NCI-H187 treated with DMSO at 0.1 percent for 48 hours (cell line): ENCODE results near the gene HMGXB3.
"Not testable (repeated sequence)": the region's sequence is repeated elsewhere in the genome, so short reads cannot be mapped to it uniquely, and the experiment has no call there.

Experiments used
- DNase-seq: peaks from one replicate; lab custom pipeline; 2025; lab: John Stamatoyannopoulos, UW

HMGXB3 gene

GRCh38 chr5:150068961-150069645 lies 68.6 kb downstream of the HMGXB3 start:
- no peak for DNase-seq

DNA sequence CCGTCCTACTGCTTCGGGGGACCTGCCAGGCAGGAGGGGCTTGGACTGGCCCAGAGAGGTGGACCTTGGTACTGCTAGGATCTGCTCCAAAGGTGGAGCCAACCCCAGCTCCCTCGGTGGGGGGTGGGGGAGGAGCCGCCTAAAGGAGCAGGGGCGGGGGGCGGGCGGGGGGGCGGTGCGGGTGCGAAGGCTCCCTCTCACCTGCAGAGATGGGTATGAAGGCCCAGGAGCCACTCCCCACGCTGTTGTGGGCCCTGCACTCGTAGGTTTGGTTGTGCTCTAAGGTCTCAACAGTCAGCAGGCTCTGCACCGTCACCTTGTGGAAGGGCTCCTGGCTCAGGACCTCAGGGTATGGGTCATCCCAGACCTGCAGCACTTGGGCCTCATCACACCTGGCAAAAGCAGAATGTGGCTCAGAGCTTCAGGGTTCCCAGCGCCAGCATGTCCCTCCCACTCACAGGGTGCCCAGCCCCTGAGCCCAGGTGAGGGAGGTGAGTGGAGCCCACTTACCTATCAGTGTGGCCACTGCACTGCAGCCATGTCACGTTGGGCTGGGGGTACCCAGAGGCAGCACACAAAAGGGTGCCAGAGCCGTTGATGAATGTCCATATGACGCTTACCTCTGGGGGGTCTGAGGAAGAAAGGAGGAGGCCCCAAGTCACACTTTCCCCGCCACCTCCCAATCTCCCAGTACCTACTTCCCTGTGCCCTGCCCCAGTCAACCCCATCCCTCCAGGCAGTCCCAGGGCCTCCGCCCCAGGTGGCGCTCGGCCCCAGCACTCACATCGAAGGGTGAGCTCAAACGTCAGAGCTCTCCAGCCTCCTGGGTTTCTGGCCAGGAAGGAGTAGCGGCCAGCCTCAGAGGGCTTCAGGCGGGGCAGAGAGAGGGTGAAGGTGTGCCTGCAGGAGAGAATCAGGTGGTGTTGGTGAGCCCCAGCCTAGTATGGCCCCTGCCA lies 69.4 kb downstream of the HMGXB3 start:
- no peak for DNase-seq

DNA sequence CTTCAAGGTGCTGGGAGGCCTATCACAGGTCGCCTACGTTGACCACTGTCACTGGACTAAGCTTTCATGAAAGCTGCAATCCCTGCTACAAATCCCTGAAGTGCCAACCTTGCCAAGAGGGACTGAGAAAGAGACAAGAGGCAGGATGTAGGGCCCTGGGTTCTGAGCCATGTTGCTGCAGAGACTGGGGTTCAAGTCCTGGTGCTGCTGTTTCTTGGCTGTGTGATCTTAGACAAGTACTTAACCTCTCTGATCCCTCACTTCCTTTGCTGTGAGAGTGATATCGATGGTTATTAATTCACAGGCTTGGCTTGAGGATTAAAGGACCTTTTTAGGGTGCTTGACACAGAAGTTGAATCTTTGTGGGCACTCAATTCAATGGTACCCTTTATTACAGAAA lies 70.3 kb downstream of the HMGXB3 start:
- DNase-seq, result no peak

GRCh38 chr5:150073086-150073625 lies 72.6 kb downstream of the HMGXB3 start:
- DNase-seq, result no peak

DNA sequence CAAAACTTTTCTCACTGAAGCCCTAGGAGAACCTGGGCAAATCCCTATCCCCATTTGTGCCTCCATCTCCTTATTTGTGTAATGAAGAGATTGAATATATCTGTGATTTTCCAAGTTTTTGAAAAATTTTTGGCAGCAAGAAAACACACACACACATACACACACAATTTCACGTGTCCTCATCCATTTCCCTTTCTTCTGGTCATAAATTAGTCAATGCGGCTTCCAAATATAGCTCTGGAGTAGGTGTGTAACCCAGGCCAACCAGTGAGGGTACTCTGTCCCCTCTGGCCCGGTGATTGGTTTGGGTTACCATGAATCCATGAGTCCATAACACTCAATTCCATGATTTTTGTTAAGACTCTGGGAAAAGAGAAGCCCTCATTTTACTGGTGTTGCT lies 73.1 kb downstream of the HMGXB3 start:
- no peak for DNase-seq

DNA sequence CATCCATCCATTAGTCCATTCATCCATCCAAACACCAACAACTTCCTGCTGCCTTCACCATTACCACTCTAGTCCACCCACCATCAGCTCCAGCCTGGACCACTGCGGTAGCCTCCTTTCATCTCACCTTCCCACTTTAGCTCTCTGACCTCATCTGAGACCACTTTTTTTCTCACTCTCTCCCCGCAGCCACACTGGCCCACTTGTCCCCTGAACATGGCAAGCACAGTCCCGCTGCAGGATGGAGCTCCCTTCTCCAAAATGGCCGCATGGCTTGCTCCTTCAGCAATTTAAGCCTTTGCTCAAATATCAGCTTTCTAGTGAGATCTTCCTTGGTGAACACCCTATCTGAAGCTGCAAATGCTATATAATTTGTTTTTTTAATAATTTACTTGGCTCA lies 74.7 kb downstream of the HMGXB3 start:
- DNase-seq, result no peak

DNA sequence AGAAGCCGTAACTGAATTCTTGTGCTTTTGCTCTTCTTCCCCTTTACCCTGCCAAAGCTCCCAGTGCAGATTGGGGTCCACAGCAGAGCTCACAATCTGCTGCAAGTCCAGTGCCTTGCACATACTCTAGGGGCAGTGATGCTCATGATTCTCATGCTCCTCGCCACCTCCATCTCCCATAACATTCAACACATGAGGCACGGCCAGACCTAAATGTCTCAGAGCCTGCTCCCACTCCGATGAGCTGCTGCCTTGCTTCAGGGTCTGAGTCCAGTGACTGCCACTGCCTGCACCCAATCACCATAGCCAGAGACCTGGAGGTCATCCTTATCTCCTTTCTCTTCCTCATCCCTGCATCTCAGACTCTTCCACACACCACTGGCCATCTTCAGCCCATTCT lies 75.3 kb downstream of the HMGXB3 start:
- no peak for DNase-seq

DNA sequence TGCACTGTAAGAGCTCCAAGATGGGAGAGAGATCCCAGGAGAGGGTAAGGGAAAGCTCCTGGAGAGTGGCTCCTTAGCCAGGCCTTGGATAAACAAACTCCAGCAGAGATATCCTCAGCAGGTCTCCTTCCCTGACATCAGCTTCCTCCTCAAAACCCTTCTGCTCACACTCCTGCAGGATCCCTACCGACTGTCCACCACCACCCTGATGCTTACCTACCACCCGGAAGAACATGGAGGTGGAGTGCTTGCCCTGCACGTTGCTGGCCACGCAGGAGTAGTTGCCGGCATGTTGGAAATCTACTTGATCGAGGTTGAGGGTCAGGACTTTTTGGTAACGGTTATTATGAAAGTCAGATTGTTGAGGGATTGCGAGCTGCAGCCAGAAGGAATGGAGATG lies 76.5 kb downstream of the HMGXB3 start:
- DNase-seq, result no peak

GRCh38 chr5:150077996-150078801 lies 77.7 kb downstream of the HMGXB3 start:
- no peak for DNase-seq

GRCh38 chr5:150078802-150079689 lies 78.5 kb downstream of the HMGXB3 start:
- DNase-seq, result no peak

DNA sequence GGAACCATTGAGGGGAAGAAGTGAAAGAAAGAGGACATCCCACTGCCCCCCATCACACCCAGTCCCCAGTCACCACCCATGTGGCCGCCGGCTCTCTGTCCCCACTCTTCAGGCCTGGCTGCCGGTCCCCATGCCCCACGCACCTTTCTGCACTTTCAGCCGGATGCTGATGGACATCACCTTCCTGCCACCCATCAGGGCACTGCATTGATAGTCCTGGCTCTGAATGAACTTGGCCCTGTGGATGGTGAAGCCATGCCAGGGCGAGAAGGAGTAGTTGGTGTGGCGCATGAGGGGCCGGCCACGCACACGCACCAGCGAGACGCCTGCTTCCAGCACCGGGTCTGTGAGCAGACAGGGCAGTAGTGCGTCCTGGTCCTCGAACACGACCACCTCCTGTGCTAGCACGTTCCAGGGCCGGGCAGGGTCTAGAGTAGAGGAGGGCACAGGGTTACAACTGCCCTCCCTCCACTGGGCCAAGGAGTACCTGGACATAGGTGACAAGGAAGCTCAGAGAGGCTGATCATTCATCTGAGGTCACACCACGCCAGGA lies 79.4 kb downstream of the HMGXB3 start:
- DNase-seq, result no peak

DNA sequence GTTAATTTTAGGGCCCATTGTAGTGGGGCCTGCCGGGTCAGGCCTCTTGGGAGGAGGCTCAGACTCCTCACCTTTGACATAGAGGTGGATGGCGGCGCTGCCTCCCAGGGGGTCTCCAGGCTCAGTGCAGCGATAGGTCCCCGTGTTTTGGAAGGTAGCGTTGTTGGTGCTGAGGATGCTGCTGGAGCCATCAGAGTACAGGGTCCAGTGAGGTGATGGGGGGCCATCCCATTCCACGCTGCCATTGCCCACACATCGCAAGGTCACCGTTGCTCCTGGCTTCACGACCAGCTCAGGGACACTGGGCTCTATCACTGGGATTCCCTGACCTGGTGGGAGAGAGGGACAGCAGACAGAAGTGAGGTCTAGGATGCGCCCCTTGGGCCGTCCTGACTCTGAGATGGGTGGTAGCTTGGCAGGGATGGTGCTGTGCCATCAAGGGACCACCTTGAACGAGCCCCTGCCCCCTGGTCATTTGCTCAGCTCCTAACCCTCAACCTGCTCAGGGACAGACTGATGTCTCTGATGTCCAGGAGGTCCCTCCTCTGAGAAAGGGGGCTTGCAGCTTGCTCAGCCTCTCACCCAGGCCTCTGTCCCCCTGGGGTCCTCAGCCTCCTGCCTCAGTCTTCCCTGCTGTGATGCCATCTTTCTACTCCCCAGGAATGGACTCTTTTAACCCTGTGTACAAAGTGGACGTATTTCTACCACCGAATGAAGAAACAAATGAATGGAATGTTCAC lies 80.3 kb downstream of the HMGXB3 start:
- DNase-seq, result no peak

GRCh38 chr5:150081541-150082283 lies 81.2 kb downstream of the HMGXB3 start:
- DNase-seq, result no peak

GRCh38 chr5:150082374-150082773 lies 81.8 kb downstream of the HMGXB3 start:
- no peak for DNase-seq

DNA sequence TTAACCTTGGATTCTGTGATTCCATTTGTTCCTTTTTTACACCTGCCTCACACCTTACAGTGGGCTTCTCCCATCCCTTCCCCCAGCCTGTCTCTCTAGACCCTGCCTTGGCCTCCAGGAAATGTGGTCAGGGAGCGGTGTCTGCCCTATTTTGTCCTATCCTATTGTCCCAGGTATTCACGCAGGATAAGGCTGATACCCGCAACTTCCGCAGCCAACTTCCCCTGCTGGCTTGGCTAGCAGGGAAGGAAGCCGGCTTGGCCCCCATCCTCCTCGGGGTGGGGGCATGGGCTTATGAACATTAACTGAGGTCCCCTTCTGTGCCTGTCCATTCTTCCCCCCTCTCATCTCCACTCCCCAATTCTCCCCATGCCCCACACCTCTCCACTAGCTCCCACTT lies 82.3 kb downstream of the HMGXB3 start:
- DNase-seq, result no peak

GRCh38 chr5:150084754-150085153 lies 84.2 kb downstream of the HMGXB3 start:
- DNase-seq, result not testable (repeated sequence)

GRCh38 chr5:150085191-150085912 lies 84.8 kb downstream of the HMGXB3 start:
- no peak for DNase-seq

GRCh38 chr5:150085950-150086715 lies 85.6 kb downstream of the HMGXB3 start, which contains the start of gene CSF1R:
CSF1R (minus strand) TSS chr5:150086554; CDS start chr5:150086427, 127 bp downstream.
- no peak for DNase-seq
